Activated CD4-positive, alpha-beta T cell treated with anti-CD3 and anti-CD28 coated beads for 36 hours (primary cell): Measurements from ENCODE around the gene CACNA1C. TPM values are rescaled to one million over a fixed set of nuclear protein-coding genes. Genes with fewer than 3 reads are reported as not detected.

Experiments used
- ATAC-seq: fragments of 200-7000 bp; cut with Tn5 transposase; one replicate; pipeline ENCODE4 v1.10.0; 2021; ENCODE audit warnings: mild to moderate bottlenecking, moderate library complexity
- CTCF ChIA-PET: fragments of 350-600 bp; sonication (Branson Sonifier 250); formaldehyde crosslinking; loops from one replicate; lab custom pipeline; 2021; ENCODE audit warnings: antibody characterized with exemption; lab: Charles Lee
- POLR2A ChIA-PET: fragments of 350-600 bp; sonication (Branson Sonifier 250); formaldehyde crosslinking; loops from one replicate; lab custom pipeline; 2021; ENCODE audit warnings: antibody characterized with exemption, inconsistent platforms; lab: Charles Lee
- DNase-seq: peaks from one replicate; pipeline ENCODE4 v3.0.0-alpha.2; 2020
- H3K27ac Mint-ChIP-seq: one replicate; pipeline ENCODE4 v1.8.0; 2021; ENCODE audit warnings: mixed read lengths
- H3K27me3 Mint-ChIP-seq: one replicate; pipeline ENCODE4 v1.8.0; 2021; ENCODE audit warnings: mixed read lengths
- H3K36me3 Mint-ChIP-seq: one replicate; pipeline ENCODE4 v1.8.0; 2021; ENCODE audit warnings: low read depth, mixed read lengths
- H3K4me1 Mint-ChIP-seq: one replicate; pipeline ENCODE4 v1.8.0; 2021; ENCODE audit warnings: mixed read lengths
- H3K4me3 Mint-ChIP-seq: one replicate; pipeline ENCODE4 v1.8.0; 2021; ENCODE audit warnings: mild to moderate bottlenecking, moderate library complexity, mixed read lengths
- H3K9me3 Mint-ChIP-seq: one replicate; pipeline ENCODE4 v1.8.0; 2021; ENCODE audit warnings: low read depth, mixed read lengths
- intact Hi-C, 2 experiments: fragments of 100-400 bp; cut with DNase I in 1 of 2; cut with micrococcal nuclease in 1 of 2; formaldehyde crosslinking; loops; one replicate each; pipeline versions ENCODE4 v1.14.2 to v1.15.1; 2022 to 2024; cut with DNase I, micrococcal nuclease
- total RNA-seq, 2 experiments: library from RNA; stranded (reverse); gene quantifications; one replicate each; pipeline ENCODE4 v1.2.3, GENCODE V29; 2021

CACNA1C gene
- total RNA-seq, 2 experiments from 2014 or later: 0.11 TPM

- intact Hi-C loops: no loop called here
- H3K27me3 Mint-ChIP-seq: peaks cover 18% of the 10 kb centered on the region
- H3K4me1 Mint-ChIP-seq: no peaks in the 10 kb centered on the region
- H3K27ac Mint-ChIP-seq: no peak overlapping the region
- ChIA-PET POLR2A (no interaction called here), CTCF (interaction anchor here (0.7 kb wide), 2 partner anchors 150 to 780 kb away, joined by 3 to 5 read pairs; no protein-coding TSS in a partner anchor)
- H3K4me3 Mint-ChIP-seq: no peak overlapping the region
- no peaks in the 10 kb centered on the region for H3K36me3 Mint-ChIP-seq
- H3K9me3 Mint-ChIP-seq: no peaks in the 10 kb centered on the region
- ATAC-seq: no peak
- no peak for DNase-seq
Observed at GRCh38 chr12:2650261-2651067, 597.7 kb downstream of the CACNA1C start.

- DNase-seq (no peak), ATAC-seq (no peak)
- Mint-ChIP-seq H3K9me3 (no peaks in the 10 kb centered on the region), H3K36me3 (no peaks in the 10 kb centered on the region), H3K4me1 (no peaks in the 10 kb centered on the region), H3K4me3 (no peak overlapping the region), H3K27me3 (peaks cover 13% of the 10 kb centered on the region), H3K27ac (no peak overlapping the region)
- ChIA-PET CTCF (no interaction called here), POLR2A (no interaction called here)
- intact Hi-C loops: no loop called here
Observed at GRCh38 chr12:2651068-2651965, 598.5 kb downstream of the CACNA1C start.

- DNase-seq (no peak), ATAC-seq (no peak)
- intact Hi-C loops: no loop called here
- H3K27ac Mint-ChIP-seq: no peak overlapping the region
- no peak overlapping the region for H3K4me3 Mint-ChIP-seq
- H3K4me1 Mint-ChIP-seq: no peaks in the 10 kb centered on the region
- no peaks in the 10 kb centered on the region for H3K36me3 Mint-ChIP-seq
- H3K9me3 Mint-ChIP-seq: no peaks in the 10 kb centered on the region
- H3K27me3 Mint-ChIP-seq: peaks cover 9% of the 10 kb centered on the region
- CTCF ChIA-PET: no interaction called here
- POLR2A ChIA-PET: no interaction called here
Observed at GRCh38 chr12:2652011-2652400, 599.2 kb downstream of the CACNA1C start.

- intact Hi-C loops: no loop called here
- Mint-ChIP-seq H3K9me3 (no peaks in the 10 kb centered on the region), H3K4me1 (no peaks in the 10 kb centered on the region), H3K36me3 (no peaks in the 10 kb centered on the region), H3K4me3 (no peak overlapping the region), H3K27me3 (peaks cover 9% of the 10 kb centered on the region), H3K27ac (no peak overlapping the region)
- ChIA-PET POLR2A (no interaction called here), CTCF (no interaction called here)
- DNase-seq (no peak), ATAC-seq (no peak)
Observed at GRCh38 chr12:2652401-2653081, 599.8 kb downstream of the CACNA1C start.

GRCh38 chr12:2653461-2653965 lies 600.7 kb downstream of the CACNA1C start:
- no peak overlapping the region for H3K4me3 Mint-ChIP-seq
- ATAC-seq: no peak
- CTCF ChIA-PET: interaction anchor here (0.6 to 0.7 kb wide), 2 partner anchors 130 to 160 kb away, joined by 3 to 5 read pairs; no protein-coding TSS in a partner anchor
- intact Hi-C loops: no loop called here
- no peak overlapping the region for H3K27ac Mint-ChIP-seq
- H3K9me3 Mint-ChIP-seq: peaks cover 2% of the 10 kb centered on the region
- no peak for DNase-seq
- H3K4me1 Mint-ChIP-seq: no peaks in the 10 kb centered on the region
- no peaks in the 10 kb centered on the region for H3K36me3 Mint-ChIP-seq
- H3K27me3 Mint-ChIP-seq: peaks cover 9% of the 10 kb centered on the region
- POLR2A ChIA-PET: no interaction called here

GRCh38 chr12:2654311-2654710 lies 601.5 kb downstream of the CACNA1C start:
- H3K4me1 Mint-ChIP-seq: no peaks in the 10 kb centered on the region
- DNase-seq (no peak), ATAC-seq (no peak)
- H3K27me3 Mint-ChIP-seq: peaks cover 5% of the 10 kb centered on the region
- H3K4me3 Mint-ChIP-seq: no peak overlapping the region
- H3K27ac Mint-ChIP-seq: no peak overlapping the region
- peaks cover 2% of the 10 kb centered on the region for H3K9me3 Mint-ChIP-seq
- H3K36me3 Mint-ChIP-seq: no peaks in the 10 kb centered on the region
- intact Hi-C loops: no loop called here
- POLR2A ChIA-PET: no interaction called here
- CTCF ChIA-PET: interaction anchor here (0.7 kb wide), 2 partner anchors 11 to 36 kb away, joined by 3 to 6 read pairs; no protein-coding TSS in a partner anchor

GRCh38 chr12:2654741-2655140 lies 602.0 kb downstream of the CACNA1C start:
- Mint-ChIP-seq H3K27ac (no peak overlapping the region), H3K9me3 (peaks cover 2% of the 10 kb centered on the region), H3K27me3 (peaks cover 4% of the 10 kb centered on the region), H3K4me1 (no peaks in the 10 kb centered on the region), H3K36me3 (no peaks in the 10 kb centered on the region), H3K4me3 (no peak overlapping the region)
- intact Hi-C loops: no loop called here
- ChIA-PET POLR2A (no interaction called here), CTCF (interaction anchor here (0.7 kb wide), 2 partner anchors 10 to 36 kb away, joined by 3 to 6 read pairs; no protein-coding TSS in a partner anchor)
- ATAC-seq: no peak
- no peak for DNase-seq

GRCh38 chr12:2662524-2662923 lies 609.7 kb downstream of the CACNA1C start:
- Mint-ChIP-seq H3K9me3 (peaks cover 2% of the 10 kb centered on the region), H3K27ac (no peak overlapping the region), H3K36me3 (no peaks in the 10 kb centered on the region), H3K27me3 (no peaks in the 10 kb centered on the region), H3K4me1 (no peaks in the 10 kb centered on the region), H3K4me3 (no peak overlapping the region)
- intact Hi-C loops: no loop called here
- POLR2A ChIA-PET: no interaction called here
- DNase-seq: no peak
- no peak for ATAC-seq
- CTCF ChIA-PET: no interaction called here

GRCh38 chr12:2664721-2665577 lies 612.2 kb downstream of the CACNA1C start:
- Mint-ChIP-seq H3K9me3 (no peaks in the 10 kb centered on the region), H3K27ac (no peak overlapping the region), H3K27me3 (no peaks in the 10 kb centered on the region), H3K36me3 (no peaks in the 10 kb centered on the region), H3K4me3 (no peak overlapping the region), H3K4me1 (no peaks in the 10 kb centered on the region)
- ChIA-PET CTCF (interaction anchor here (0.6 kb wide), 2 partner anchors 11 to 995 kb away, joined by 3 read pairs; no protein-coding TSS in a partner anchor), POLR2A (no interaction called here)
- no peak for DNase-seq
- intact Hi-C loops: no loop called here
- no peak for ATAC-seq

GRCh38 chr12:2666411-2666810 lies 613.6 kb downstream of the CACNA1C start:
- intact Hi-C loops: no loop called here
- ChIA-PET CTCF (no interaction called here), POLR2A (no interaction called here)
- ATAC-seq (peak; percentile 78), DNase-seq (no peak)
- no peak overlapping the region for H3K4me3 Mint-ChIP-seq
- no peaks in the 10 kb centered on the region for H3K9me3 Mint-ChIP-seq
- H3K27ac Mint-ChIP-seq: no peak overlapping the region
- no peaks in the 10 kb centered on the region for H3K4me1 Mint-ChIP-seq
- no peaks in the 10 kb centered on the region for H3K27me3 Mint-ChIP-seq
- no peaks in the 10 kb centered on the region for H3K36me3 Mint-ChIP-seq
